Gastrocnemius medialis (tissue), 4 donors: ENCODE measurements around the gene FOLH1.

Source experiments
- CTCF ChIP-seq, 5 experiments: fragments of 450-650 bp in 3 of 5; fragments of 200-600 bp in 2 of 5; sonication (generic) in 2 of 5; IDR thresholded peaks in 4 of 5; conservative IDR thresholded peaks in 1 of 5; 1 replicate in 4 of 5; 2 replicates in 1 of 5; pipeline ENCODE4 v1.5.1; 2016 to 2019; ENCODE audit warnings: antibody characterized with exemption in 5 of 5, mild to moderate bottlenecking in 3 of 5, moderate library complexity in 3 of 5
- POLR2A ChIP-seq, 2 donors: fragments of 450-650 bp; IDR thresholded peaks; one replicate each; pipeline ENCODE4 v1.6.1; 2017; ENCODE audit warnings: antibody characterized with exemption in 2 of 2, mild to moderate bottlenecking in 2 of 2, moderate library complexity in 2 of 2

GRCh38 chr11:49221112-49221511 lies 12.7 kb upstream of the FOLH1 start:
- no peak for TF ChIP-seq POLR2A (IDR thresholded peaks at IDR 0.05)
- TF ChIP-seq CTCF (IDR thresholded peaks at IDR 0.05 in 4 of 5, conservative IDR thresholded peaks at IDR 0.05 in 1 of 5), result no peak
